Measurements from ENCODE around the gene KLHL30. TPM values are rescaled to one million over a fixed set of nuclear protein-coding genes. Genes with fewer than 3 reads are reported as not detected.

Gene KLHL30
- total and polyA plus RNA-seq, 2 experiments from 2014 or later = 0.07 TPM; not detected in 1

GRCh38 chr2:238132463-238133450 is 5.7 kb upstream of the KLHL30 start:
- Histone ChIP-seq H3K79me2 (replicated peaks; ENCODE audit: insufficient read depth) (no peaks in the 10 kb centered on the region), H2AFZ (no peak overlapping the region)
- no peak for ATAC-seq

More at GRCh38 chr2:238132463-238133450, 5.7 kb upstream of the KLHL30 start:
- Mint-ChIP-seq H3K9me3 (no peaks in the 10 kb centered on the region), H3K4me3 (no peak overlapping the region), H3K4me1 (peaks cover 5% of the 10 kb centered on the region; the same call in 1 of the 3 replicates), H3K27ac (no peak overlapping the region), H3K27me3 (ENCODE audit: insufficient read depth, low read depth, poor library complexity) (peaks cover 8% of the 10 kb centered on the region), H3K36me3 (ENCODE audit: low read depth) (no peaks in the 10 kb centered on the region)
- DNase-seq (ENCODE audit: low spot score) = no peak
- Histone ChIP-seq H3K9me2 (ENCODE audit: insufficient read depth) (no peaks in the 10 kb centered on the region), H4K20me1 (replicated peaks; ENCODE audit: insufficient read depth) (no peaks in the 10 kb centered on the region), H3K27me3 (ENCODE audit: insufficient read depth) (no peaks in the 10 kb centered on the region), H3K27ac (ENCODE audit: low read depth) (no peak overlapping the region), H3K4me2 (no peak overlapping the region), H3K4me1 (ENCODE audit: insufficient read depth) (no peaks in the 10 kb centered on the region), H3F3A (replicated peaks; ENCODE audit: low read depth) (no peaks in the 10 kb centered on the region), H3K36me3 (ENCODE audit: insufficient read depth) (no peaks in the 10 kb centered on the region), H3K4me3 (no peak overlapping the region)
- TF ChIP-seq ZNF462 (CRISPR knock-in tag; IDR thresholded peaks at IDR 0.05) = no peak
